Muscle of leg (tissue), 11 donors: ENCODE results near the gene PAM. TPM values are rescaled to one million over a fixed set of nuclear protein-coding genes. Genes with fewer than 3 reads are reported as not detected.
"Not testable (repeated sequence)": the region's sequence is repeated elsewhere in the genome, so short reads cannot be mapped to it uniquely, and the experiment has no call there.

Experiments
- DNase-seq: peaks from one replicate; pipeline ENCODE4 v3.0.0; 2013
- H3K27ac ChIP-seq: one replicate; pipeline ENCODE4 v1.5.1; 2013; ENCODE audit warnings: mild to moderate bottlenecking, low read length, control low read depth
- H3K27me3 ChIP-seq: one replicate; pipeline ENCODE4 v1.6.1; 2013; ENCODE audit warnings: low read length; ENCODE audit not compliant: control insufficient read depth, insufficient read depth
- H3K36me3 ChIP-seq: one replicate; pipeline ENCODE4 v1.6.1; 2013; ENCODE audit warnings: low read length; ENCODE audit not compliant: control insufficient read depth, insufficient read depth
- H3K4me1 ChIP-seq: one replicate; pipeline ENCODE4 v1.6.1; 2013; ENCODE audit warnings: low read length; ENCODE audit not compliant: control insufficient read depth, insufficient read depth
- H3K4me3 ChIP-seq: one replicate; pipeline ENCODE4 v1.5.1; 2013; ENCODE audit warnings: low read length, control low read depth
- H3K9me3 ChIP-seq: replicated peaks from 2 replicates; pipeline ENCODE4 v1.6.1; 2013; ENCODE audit warnings: low read depth, low read length; ENCODE audit not compliant: control insufficient read depth
- WGBS: methylation state at CpG from one replicate; pipeline ENCODE4 v1.1.5; 2013; ENCODE audit warnings: missing lambda C conversion rate; ENCODE audit not compliant: insufficient coverage; 5-methylcytosine and 5-hydroxymethylcytosine counted together
- polyA plus RNA-seq, 8 donors: library from polyadenylated mRNA; unstranded; fragments of 120-200 nt; gene quantifications; one replicate each; pipeline versions ENCODE4 v1.2.1 to v1.2.3, GENCODE V29; 2013; ENCODE audit warnings: inconsistent platforms in 1 of 8, low replicate concordance in 1 of 8; ENCODE audit not compliant: insufficient read length in 8 of 8, insufficient read depth in 1 of 8
- total RNA-seq: library from RNA; stranded (reverse); fragments of 120-200 nt; gene quantifications from one replicate; pipeline ENCODE4 v1.2.4, GENCODE V29; 2013

Gene PAM
- total and polyA plus RNA-seq, 9 donors: 96.6 to 146 (median 120) TPM

- Histone ChIP-seq H3K4me1 (no peaks in the 10 kb centered on the region), H3K27me3 (no peaks in the 10 kb centered on the region), H3K36me3 (no peaks in the 10 kb centered on the region), H3K9me3 (no peaks in the 10 kb centered on the region), H3K4me3 (no peak overlapping the region), H3K27ac (no peak overlapping the region)
- no CpG with 5 or more reads among the region's 7 CpGs for WGBS
- DNase-seq: no peak
Measured at GRCh38 chr5:102903074-102903871, 148.2 kb downstream of the PAM start.

DNA sequence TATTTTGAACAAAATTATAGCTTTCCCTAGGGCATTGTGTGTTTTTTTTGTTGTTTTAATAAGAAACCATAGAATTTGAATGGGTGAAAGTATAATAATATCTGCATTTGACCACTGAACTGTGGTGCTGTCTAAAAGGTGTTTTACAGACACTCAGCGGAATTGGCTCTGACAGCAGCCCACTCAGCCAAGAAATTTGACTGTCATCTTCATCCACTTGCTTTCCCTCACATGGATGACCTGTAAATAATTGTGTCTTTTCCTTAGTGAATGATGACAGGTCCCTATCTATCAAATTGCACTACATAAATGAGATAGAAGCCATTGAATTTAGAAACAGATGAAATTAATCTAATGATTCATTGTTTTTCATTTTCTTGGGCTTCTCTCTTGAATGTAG is 150.0 kb downstream of the PAM start:
- H3K4me1 ChIP-seq: no peaks in the 10 kb centered on the region
- no CpG with 5 or more reads among the region's 1 CpG for WGBS
- no peak for DNase-seq

DNA sequence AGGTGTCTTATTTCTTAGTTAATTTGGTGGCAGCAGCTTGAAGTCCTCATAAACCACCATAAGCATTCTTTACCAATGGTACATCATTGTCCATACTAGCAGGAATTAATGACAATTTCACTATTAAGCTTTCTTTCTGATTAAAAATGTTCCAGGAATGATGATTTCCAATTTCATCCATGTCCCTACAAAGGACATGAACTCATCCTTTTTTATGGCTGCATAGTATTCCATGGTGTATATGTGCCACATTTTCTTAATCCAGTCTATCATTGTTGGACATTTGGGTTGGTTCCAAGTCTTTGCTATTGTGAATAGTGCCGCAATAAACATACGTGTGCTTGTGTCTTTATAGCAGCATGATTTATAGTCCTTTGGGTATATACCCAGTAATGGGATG is 152.0 kb downstream of the PAM start:
- not testable (repeated sequence) for H3K36me3 ChIP-seq, H3K9me3 ChIP-seq, H3K4me1 ChIP-seq, H3K4me3 ChIP-seq, DNase-seq, H3K27me3 ChIP-seq, H3K27ac ChIP-seq
- WGBS: no CpG with 5 or more reads among the region's 2 CpGs

More for the DNA sequence above, 150.0 kb downstream of the PAM start:
- Histone ChIP-seq H3K9me3 (no peaks in the 10 kb centered on the region), H3K27me3 (no peaks in the 10 kb centered on the region), H3K27ac (no peak overlapping the region), H3K4me3 (no peak overlapping the region), H3K36me3 (no peaks in the 10 kb centered on the region)

- H3K4me3 ChIP-seq: no peak overlapping the region
- no peak overlapping the region for H3K27ac ChIP-seq
- no peaks in the 10 kb centered on the region for H3K27me3 ChIP-seq
- DNase-seq: no peak
- no peaks in the 10 kb centered on the region for H3K9me3 ChIP-seq
- H3K36me3 ChIP-seq: no peaks in the 10 kb centered on the region
- peaks cover 2% of the 10 kb centered on the region for H3K4me1 ChIP-seq
- WGBS: no CpG with 5 or more reads among the region's 6 CpGs
Measured at GRCh38 chr5:102910240-102911226, 155.4 kb downstream of the PAM start.

GRCh38 chr5:102911973-102912372 is 156.9 kb downstream of the PAM start:
- peaks cover 2% of the 10 kb centered on the region for H3K4me1 ChIP-seq
- no peak overlapping the region for H3K4me3 ChIP-seq
- DNase-seq: peak; percentile 43
- H3K27ac ChIP-seq: no peak overlapping the region
- no peaks in the 10 kb centered on the region for H3K36me3 ChIP-seq
- no CpG with 5 or more reads among the region's 2 CpGs for WGBS
- no peaks in the 10 kb centered on the region for H3K9me3 ChIP-seq
- H3K27me3 ChIP-seq: no peaks in the 10 kb centered on the region

DNA sequence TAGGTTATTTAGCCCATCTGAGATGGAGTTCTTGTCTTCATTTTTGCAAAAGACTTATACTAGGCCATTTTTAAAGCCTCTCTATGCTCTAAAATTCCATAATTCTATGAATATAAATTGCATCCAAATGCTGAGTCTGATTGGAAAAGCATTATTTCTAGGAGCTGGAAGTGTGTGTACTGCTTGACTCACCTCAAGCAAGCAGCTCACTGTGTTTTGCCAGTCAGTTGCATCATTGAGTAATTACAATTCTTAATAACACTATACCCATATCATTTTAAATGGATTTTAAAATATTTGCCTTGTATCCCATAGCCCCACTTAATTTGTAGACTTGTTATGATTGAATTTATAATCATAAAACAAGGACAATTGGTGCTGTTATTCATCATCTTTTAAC is 161.0 kb downstream of the PAM start:
- no peak for DNase-seq
- Histone ChIP-seq H3K27me3 (no peaks in the 10 kb centered on the region), H3K4me1 (peaks cover 2% of the 10 kb centered on the region), H3K4me3 (no peak overlapping the region), H3K9me3 (no peaks in the 10 kb centered on the region), H3K36me3 (no peaks in the 10 kb centered on the region), H3K27ac (no peak overlapping the region)

- no peak for DNase-seq
- Histone ChIP-seq H3K27ac (no peak overlapping the region), H3K36me3 (no peaks in the 10 kb centered on the region), H3K9me3 (no peaks in the 10 kb centered on the region), H3K4me1 (no peaks in the 10 kb centered on the region), H3K4me3 (no peak overlapping the region), H3K27me3 (no peaks in the 10 kb centered on the region)
- WGBS: no CpG with 5 or more reads among the region's 1 CpG
Measured at GRCh38 chr5:102918986-102919610, 164.0 kb downstream of the PAM start.

GRCh38 chr5:102920762-102921161 is 165.7 kb downstream of the PAM start:
- WGBS: 83% methylated on average over 1 of the region's 5 CpGs
- no peak for DNase-seq
- H3K27me3 ChIP-seq: no peaks in the 10 kb centered on the region
- no peaks in the 10 kb centered on the region for H3K4me1 ChIP-seq
- no peak overlapping the region for H3K4me3 ChIP-seq
- H3K27ac ChIP-seq: no peak overlapping the region
- no peaks in the 10 kb centered on the region for H3K36me3 ChIP-seq
- H3K9me3 ChIP-seq: no peaks in the 10 kb centered on the region

- no peak overlapping the region for H3K4me3 ChIP-seq
- no peaks in the 10 kb centered on the region for H3K27me3 ChIP-seq
- WGBS: no CpG with 5 or more reads among the region's 1 CpG
- H3K36me3 ChIP-seq: no peaks in the 10 kb centered on the region
- DNase-seq: no peak
- no peaks in the 10 kb centered on the region for H3K4me1 ChIP-seq
- H3K27ac ChIP-seq: no peak overlapping the region
- H3K9me3 ChIP-seq: no peaks in the 10 kb centered on the region
Measured at GRCh38 chr5:102921341-102922044, 166.4 kb downstream of the PAM start.
